ENCODE measurements around the gene NEU2. TPM values are rescaled to one million over a fixed set of nuclear protein-coding genes. Genes with fewer than 3 reads are reported as not detected.

The NEU2 gene
- polyA plus RNA-seq, 3 donors = not detected

DNA sequence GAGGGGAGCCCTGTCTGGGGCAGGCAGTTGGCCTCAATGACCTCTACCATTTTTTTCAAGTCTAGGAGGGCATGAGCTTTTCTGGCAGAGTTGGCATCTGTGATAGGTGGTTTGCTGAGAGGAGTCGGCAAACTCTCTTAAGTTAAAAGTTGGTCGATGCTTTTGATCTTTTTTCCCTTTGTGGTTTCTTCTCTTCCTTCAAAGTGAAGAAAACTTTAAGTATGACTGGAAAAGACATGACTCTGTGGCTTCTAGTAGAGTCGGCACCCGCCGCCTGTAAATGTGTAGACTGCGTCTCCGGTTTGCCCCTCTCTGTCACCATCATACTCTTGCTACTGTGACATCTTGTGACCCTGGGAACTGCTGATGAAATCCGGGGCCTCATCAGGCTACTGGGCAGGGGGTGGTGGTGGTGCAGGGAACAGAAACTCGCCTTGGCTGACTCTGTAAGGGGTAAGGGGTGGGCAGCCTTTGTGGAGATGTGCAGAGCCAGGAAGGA lies 48.8 kb downstream of the NEU2 start:
- 25% methylated on average over 1 of the region's 9 CpGs for WGBS (ENCODE audit: insufficient coverage)
- peak; percentile 78 to 81 (median 80) for DNase-seq
- Histone ChIP-seq H3K9ac (ENCODE audit: insufficient read depth, low read length, poor library complexity, severe bottlenecking) (peak overlapping the region; percentile 5), H3K27me3 (ENCODE audit: control insufficient read depth in 2 of 2, insufficient read depth in 2 of 2, low read length in 2 of 2) (no peaks in the 10 kb centered on the region), H4K20me1 (ENCODE audit: insufficient read depth, low read length) (peaks cover 42% of the 10 kb centered on the region), H3K4me3 (replicated peaks in 1 of 3; ENCODE audit: low read depth in 2 of 3, low read length in 3 of 3) (peak overlapping the region in 1 of 3 experiments; percentile 24), H3K9me3 (replicated peaks in 1 of 2; ENCODE audit: control insufficient read depth in 1 of 2, insufficient read depth in 1 of 2, low read length in 2 of 2) (no peaks in the 10 kb centered on the region), H2AFZ (ENCODE audit: insufficient read depth, low read depth, low read length, poor library complexity, severe bottlenecking) (no peak overlapping the region), H3K79me2 (ENCODE audit: insufficient read depth, low read length) (peaks cover 98% of the 10 kb centered on the region), H3K4me1 (ENCODE audit: control insufficient read depth in 1 of 2, insufficient read depth in 2 of 2, low read length in 2 of 2) (peaks cover 92 to 99% of the 10 kb centered on the region in 2 donors), H3K36me3 (replicated peaks in 1 of 2; ENCODE audit: control insufficient read depth in 1 of 2, insufficient read depth in 2 of 2, low read length in 2 of 2) (peaks cover 16 to 38% of the 10 kb centered on the region in 2 donors), H3K4me2 (replicated peaks; ENCODE audit: extremely low read depth, low read length, poor library complexity, severe bottlenecking) (peak overlapping the region; percentile 63), H3K27ac (ENCODE audit: low read depth in 1 of 2, low read length in 2 of 2) (peak overlapping the region; percentile 60 to 95)
- no peaks in the 10 kb centered on the region for H3K27me3 Mint-ChIP-seq (ENCODE audit: low read depth in 3 of 3)
- H3K27ac Mint-ChIP-seq = peak overlapping the region; percentile 97 to 100 (median 99)
- peaks cover 70 to 91% of the 10 kb centered on the region in 2 donors for H3K36me3 Mint-ChIP-seq
- no peaks in the 10 kb centered on the region for H3K9me3 Mint-ChIP-seq
- peak overlapping the region; percentile 48 to 50 for H3K4me3 Mint-ChIP-seq
- TF ChIP-seq, protein P1, sequence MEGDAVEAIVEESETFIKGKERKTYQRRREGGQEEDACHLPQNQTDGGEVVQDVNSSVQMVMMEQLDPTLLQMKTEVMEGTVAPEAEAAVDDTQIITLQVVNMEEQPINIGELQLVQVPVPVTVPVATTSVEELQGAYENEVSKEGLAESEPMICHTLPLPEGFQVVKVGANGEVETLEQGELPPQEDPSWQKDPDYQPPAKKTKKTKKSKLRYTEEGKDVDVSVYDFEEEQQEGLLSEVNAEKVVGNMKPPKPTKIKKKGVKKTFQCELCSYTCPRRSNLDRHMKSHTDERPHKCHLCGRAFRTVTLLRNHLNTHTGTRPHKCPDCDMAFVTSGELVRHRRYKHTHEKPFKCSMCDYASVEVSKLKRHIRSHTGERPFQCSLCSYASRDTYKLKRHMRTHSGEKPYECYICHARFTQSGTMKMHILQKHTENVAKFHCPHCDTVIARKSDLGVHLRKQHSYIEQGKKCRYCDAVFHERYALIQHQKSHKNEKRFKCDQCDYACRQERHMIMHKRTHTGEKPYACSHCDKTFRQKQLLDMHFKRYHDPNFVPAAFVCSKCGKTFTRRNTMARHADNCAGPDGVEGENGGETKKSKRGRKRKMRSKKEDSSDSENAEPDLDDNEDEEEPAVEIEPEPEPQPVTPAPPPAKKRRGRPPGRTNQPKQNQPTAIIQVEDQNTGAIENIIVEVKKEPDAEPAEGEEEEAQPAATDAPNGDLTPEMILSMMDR (IDR thresholded peaks at IDR 0.05) = no peak
- intact Hi-C loops (cut with micrococcal nuclease) = loop anchor here in 1 of 2 donors (10.0 kb wide), 1 partner anchor 766 kb away; no protein-coding TSS in a partner anchor
- peaks cover 87% of the 10 kb centered on the region for H3K4me1 Mint-ChIP-seq

DNA sequence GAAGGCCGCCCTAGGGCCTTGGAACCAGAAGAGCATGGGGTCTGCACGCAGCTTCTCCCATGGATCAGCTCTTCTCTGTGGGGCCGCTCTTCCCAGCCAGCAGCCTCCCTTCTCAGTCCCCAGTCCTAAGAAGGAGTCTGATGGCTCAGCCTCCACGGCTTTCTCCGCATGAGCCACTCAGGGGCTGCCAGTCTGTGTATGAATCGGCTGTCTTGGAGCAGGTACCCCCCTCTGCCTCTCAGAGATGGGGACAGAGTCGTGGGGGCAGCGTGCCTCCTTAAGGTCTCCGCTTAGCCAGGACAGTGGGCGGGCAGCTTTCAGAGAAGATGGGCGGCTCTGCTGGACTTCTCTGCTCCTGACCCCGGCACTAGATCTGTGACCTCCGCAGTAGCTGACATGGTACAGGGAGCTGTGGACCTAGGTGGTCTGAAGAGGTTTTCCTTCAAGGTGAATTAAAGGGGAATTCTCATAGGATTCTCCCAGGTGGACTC lies 49.3 kb downstream of the NEU2 start:
- Mint-ChIP-seq H3K36me3 (peaks cover 70 to 94% of the 10 kb centered on the region in 2 donors), H3K4me3 (no peak overlapping the region), H3K9me3 (no peaks in the 10 kb centered on the region), H3K4me1 (peaks cover 92% of the 10 kb centered on the region), H3K27ac (peak overlapping the region; percentile 97 to 100 (median 99)), H3K27me3 (ENCODE audit: low read depth in 3 of 3) (peaks cover 0 to under 1% (median 0%) of the 10 kb centered on the region in 3 donors)
- Histone ChIP-seq H4K20me1 (ENCODE audit: insufficient read depth, low read length) (peaks cover 37% of the 10 kb centered on the region), H3K4me1 (ENCODE audit: control insufficient read depth in 1 of 2, insufficient read depth in 2 of 2, low read length in 2 of 2) (peaks cover 92 to 99% of the 10 kb centered on the region in 2 donors), H3K9ac (ENCODE audit: insufficient read depth, low read length, poor library complexity, severe bottlenecking) (no peak overlapping the region), H3K79me2 (ENCODE audit: insufficient read depth, low read length) (peaks cover 98% of the 10 kb centered on the region), H3K4me2 (replicated peaks; ENCODE audit: extremely low read depth, low read length, poor library complexity, severe bottlenecking) (peak overlapping the region; percentile 63), H3K4me3 (replicated peaks in 1 of 3; ENCODE audit: low read depth in 2 of 3, low read length in 3 of 3) (no peak overlapping the region), H3K9me3 (replicated peaks in 1 of 2; ENCODE audit: control insufficient read depth in 1 of 2, insufficient read depth in 1 of 2, low read length in 2 of 2) (no peaks in the 10 kb centered on the region), H3K36me3 (replicated peaks in 1 of 2; ENCODE audit: control insufficient read depth in 1 of 2, insufficient read depth in 2 of 2, low read length in 2 of 2) (peaks cover 16 to 38% of the 10 kb centered on the region in 2 donors), H3K27me3 (ENCODE audit: control insufficient read depth in 2 of 2, insufficient read depth in 2 of 2, low read length in 2 of 2) (no peaks in the 10 kb centered on the region), H2AFZ (ENCODE audit: insufficient read depth, low read depth, low read length, poor library complexity, severe bottlenecking) (no peak overlapping the region), H3K27ac (ENCODE audit: low read depth in 1 of 2, low read length in 2 of 2) (peak overlapping the region; percentile 60 to 95)
- DNase-seq = no peak
- intact Hi-C loops (cut with micrococcal nuclease) = loop anchor here in 1 of 2 donors (10.0 kb wide), 1 partner anchor 767 kb away; no protein-coding TSS in a partner anchor
- 49% methylated on average over 10 of the region's 13 CpGs for WGBS (ENCODE audit: insufficient coverage)
- TF ChIP-seq, protein P1 (IDR thresholded peaks at IDR 0.05) = no peak

Measured in CD14-positive monocyte (primary cell).